Activated naive CD8-positive, alpha-beta T cell treated with anti-CD3 and anti-CD28 coated beads, Interleukin-2, amount 10 ng/mL, durations not matched to agents 7 days and 5 days (primary cell): ENCODE data around the gene MED29. TPM values are rescaled to one million over a fixed set of nuclear protein-coding genes. Genes with fewer than 3 reads are reported as not detected.
"Not testable (repeated sequence)": the region's sequence is repeated elsewhere in the genome, so short reads cannot be mapped to it uniquely, and the experiment has no call there.

Experiments
- ATAC-seq: fragments of 150-1000 bp; cut with Tn5 transposase; one replicate; pipeline ENCODE4 v1.10.0; 2021; ENCODE audit warnings: low read depth, moderate library complexity
- POLR2A ChIA-PET: fragments of 350-600 bp; sonication (Branson Sonifier 250); formaldehyde crosslinking; loops from one replicate; lab custom pipeline; 2021; ENCODE audit warnings: antibody characterized with exemption; lab: Charles Lee
- DNase-seq: peaks from one replicate; pipeline ENCODE4 v3.0.0; 2021
- H3K27ac Mint-ChIP-seq: one replicate; pipeline ENCODE4 v1.8.0; 2022; ENCODE audit warnings: mild to moderate bottlenecking, mixed read lengths
- H3K27me3 Mint-ChIP-seq: one replicate; pipeline ENCODE4 v1.8.0; 2022; ENCODE audit warnings: mild to moderate bottlenecking, moderate library complexity, mixed read lengths
- H3K36me3 Mint-ChIP-seq: one replicate; pipeline ENCODE4 v1.8.0; 2021; ENCODE audit warnings: mild to moderate bottlenecking, mixed read lengths
- H3K4me1 Mint-ChIP-seq: one replicate; pipeline ENCODE4 v1.8.0; 2021; ENCODE audit warnings: mixed read lengths
- H3K4me3 Mint-ChIP-seq: one replicate; pipeline ENCODE4 v1.8.0; 2022; ENCODE audit warnings: mild to moderate bottlenecking, moderate library complexity, mixed read lengths
- H3K9me3 Mint-ChIP-seq: one replicate; pipeline ENCODE4 v1.8.0; 2021; ENCODE audit warnings: mixed read lengths
- total RNA-seq, 2 experiments: library from RNA; stranded (reverse); gene quantifications; one replicate each; pipeline ENCODE4 v1.2.3, GENCODE V29; 2021

The MED29 gene
- total RNA-seq, 2 experiments from 2014 or later: 39.0 to 40.7 TPM

GRCh38 chr19:39379366-39379765 lies 11.8 kb upstream of the MED29 start:
- H3K4me1 Mint-ChIP-seq, POLR2A ChIA-PET, H3K36me3 Mint-ChIP-seq, ATAC-seq, DNase-seq, H3K4me3 Mint-ChIP-seq, H3K27me3 Mint-ChIP-seq, H3K27ac Mint-ChIP-seq, H3K9me3 Mint-ChIP-seq: not testable (repeated sequence)

DNA sequence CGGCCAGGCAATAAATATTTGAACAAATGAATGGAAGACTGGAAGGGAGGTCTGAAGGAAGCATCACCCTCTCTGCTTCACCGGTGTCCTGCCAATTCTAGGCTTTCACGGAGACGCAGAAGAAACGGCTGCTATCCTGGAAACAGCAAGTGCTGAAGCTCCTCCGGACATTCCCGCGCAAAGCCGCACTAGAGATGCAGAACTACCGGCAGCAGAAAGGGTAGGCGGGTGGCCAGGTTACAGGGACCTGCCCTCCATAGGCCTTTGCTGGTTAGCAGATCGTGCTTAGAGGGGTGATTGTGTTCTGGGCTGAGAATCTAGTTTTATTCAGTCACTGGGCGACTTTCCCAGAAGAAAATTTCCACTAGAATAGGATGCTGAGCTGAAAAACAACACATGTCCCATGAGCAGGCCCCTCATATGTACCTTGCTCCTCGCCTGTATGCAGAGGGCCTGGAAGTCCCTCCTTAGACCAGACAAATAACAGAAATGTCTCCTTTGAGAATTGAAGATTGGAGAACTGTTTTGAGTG lies 11.2 kb upstream of the MED29 start:
- no peak overlapping the region for H3K27ac Mint-ChIP-seq
- H3K36me3 Mint-ChIP-seq: peaks cover 7% of the 10 kb centered on the region
- no peak for ATAC-seq
- POLR2A ChIA-PET: no interaction called here
- H3K4me1 Mint-ChIP-seq: no peaks in the 10 kb centered on the region
- H3K9me3 Mint-ChIP-seq: no peaks in the 10 kb centered on the region
- no peak overlapping the region for H3K4me3 Mint-ChIP-seq
- no peaks in the 10 kb centered on the region for H3K27me3 Mint-ChIP-seq
- no peak for DNase-seq

- H3K36me3 Mint-ChIP-seq: peaks cover 7% of the 10 kb centered on the region
- ATAC-seq (no peak), DNase-seq (no peak)
- H3K9me3 Mint-ChIP-seq: no peaks in the 10 kb centered on the region
- POLR2A ChIA-PET: no interaction called here
- no peaks in the 10 kb centered on the region for H3K27me3 Mint-ChIP-seq
- H3K4me3 Mint-ChIP-seq: no peak overlapping the region
- no peaks in the 10 kb centered on the region for H3K4me1 Mint-ChIP-seq
- H3K27ac Mint-ChIP-seq: peak overlapping the region; percentile 38
These were observed 10.4 kb upstream of the MED29 start for GRCh38 chr19:39380521-39381502.

DNA sequence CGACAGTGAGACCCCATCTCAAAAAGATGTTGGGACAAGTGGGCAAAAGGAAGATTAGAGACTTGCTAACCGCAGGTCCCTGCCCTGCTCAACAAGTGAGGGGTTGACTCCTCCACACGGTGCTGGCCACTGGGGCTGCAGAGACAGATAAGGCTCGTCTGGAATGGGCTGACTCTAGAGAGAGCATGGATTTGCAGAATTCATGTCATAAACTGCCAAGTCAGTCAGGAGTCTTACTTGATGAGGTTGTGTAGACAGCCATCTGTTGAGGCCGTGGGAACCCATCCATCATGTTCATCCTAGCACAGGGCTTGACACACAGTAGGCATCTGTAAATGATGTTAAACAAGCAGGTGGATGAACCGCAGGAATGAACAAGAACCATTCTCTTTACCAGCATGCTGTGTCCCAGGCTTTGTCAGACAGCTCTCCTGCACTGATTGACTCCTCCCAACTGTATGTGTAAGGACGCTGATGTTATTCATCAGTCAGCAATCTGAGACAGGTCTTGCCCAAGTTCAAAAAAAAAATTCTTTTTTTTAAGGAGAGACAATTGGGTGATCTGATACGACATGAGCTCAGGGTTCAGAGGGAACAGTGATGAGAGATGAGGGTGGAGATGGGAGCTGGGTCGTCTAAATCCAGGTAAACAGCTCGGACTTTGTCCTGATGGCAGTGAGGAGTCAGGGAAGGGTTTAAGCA lies 9.1 kb upstream of the MED29 start:
- Mint-ChIP-seq H3K27me3 (no peaks in the 10 kb centered on the region), H3K4me1 (peaks cover 2% of the 10 kb centered on the region), H3K4me3 (no peak overlapping the region), H3K9me3 (no peaks in the 10 kb centered on the region), H3K27ac (no peak overlapping the region), H3K36me3 (peaks cover 5% of the 10 kb centered on the region)
- no peak for ATAC-seq
- DNase-seq: no peak
- POLR2A ChIA-PET: interaction anchor here (0.6 kb wide), 1 partner anchor 1278 kb away, joined by 3 read pairs; no protein-coding TSS in a partner anchor

DNA sequence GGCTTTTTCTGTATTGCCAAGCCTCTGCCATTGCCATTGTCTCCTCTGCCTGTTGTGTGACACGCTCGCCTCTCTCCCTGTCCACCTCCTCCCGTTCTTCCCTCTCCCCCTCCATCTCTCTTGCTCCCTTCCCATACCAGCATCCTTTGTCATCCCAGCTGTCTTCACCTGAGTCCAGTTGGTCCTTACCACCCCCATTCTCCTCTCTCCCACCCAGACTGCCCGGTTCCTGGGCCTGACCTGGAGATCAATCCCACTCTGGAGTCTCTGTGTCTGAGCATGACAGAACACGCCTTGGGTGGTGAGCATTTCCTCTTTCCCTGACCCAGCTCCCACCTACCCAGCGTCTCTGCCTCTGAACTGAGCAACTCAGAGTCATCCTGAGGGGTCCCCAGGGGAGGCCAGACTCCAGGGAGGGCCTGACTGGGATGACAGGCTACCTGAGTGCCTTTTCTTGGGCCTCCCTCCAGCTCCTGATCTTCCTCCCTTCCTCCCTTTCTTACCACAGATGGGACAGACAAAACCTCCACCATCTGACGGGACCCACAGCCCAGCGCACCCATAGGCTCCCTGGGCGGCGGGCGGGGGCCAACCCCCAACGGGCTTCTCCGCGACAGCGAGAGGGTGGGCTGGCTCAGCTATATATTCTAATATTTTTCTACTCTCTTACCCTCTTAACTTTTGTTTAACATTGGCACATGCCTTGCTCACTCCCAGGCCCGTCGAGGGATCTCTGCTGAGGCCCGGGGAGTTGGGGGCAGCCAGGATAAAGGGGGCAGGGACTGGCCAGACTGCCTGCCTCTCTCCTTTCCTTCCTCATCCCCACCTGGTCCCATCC lies 8.0 kb upstream of the MED29 start:
- H3K4me1 Mint-ChIP-seq: peaks cover 2% of the 10 kb centered on the region
- no peak overlapping the region for H3K4me3 Mint-ChIP-seq
- no peak for ATAC-seq
- H3K9me3 Mint-ChIP-seq: no peaks in the 10 kb centered on the region
- no peak for DNase-seq
- H3K36me3 Mint-ChIP-seq: peaks cover 6% of the 10 kb centered on the region
- no peaks in the 10 kb centered on the region for H3K27me3 Mint-ChIP-seq
- H3K27ac Mint-ChIP-seq: peak overlapping the region; percentile 28
- POLR2A ChIA-PET: no interaction called here

DNA sequence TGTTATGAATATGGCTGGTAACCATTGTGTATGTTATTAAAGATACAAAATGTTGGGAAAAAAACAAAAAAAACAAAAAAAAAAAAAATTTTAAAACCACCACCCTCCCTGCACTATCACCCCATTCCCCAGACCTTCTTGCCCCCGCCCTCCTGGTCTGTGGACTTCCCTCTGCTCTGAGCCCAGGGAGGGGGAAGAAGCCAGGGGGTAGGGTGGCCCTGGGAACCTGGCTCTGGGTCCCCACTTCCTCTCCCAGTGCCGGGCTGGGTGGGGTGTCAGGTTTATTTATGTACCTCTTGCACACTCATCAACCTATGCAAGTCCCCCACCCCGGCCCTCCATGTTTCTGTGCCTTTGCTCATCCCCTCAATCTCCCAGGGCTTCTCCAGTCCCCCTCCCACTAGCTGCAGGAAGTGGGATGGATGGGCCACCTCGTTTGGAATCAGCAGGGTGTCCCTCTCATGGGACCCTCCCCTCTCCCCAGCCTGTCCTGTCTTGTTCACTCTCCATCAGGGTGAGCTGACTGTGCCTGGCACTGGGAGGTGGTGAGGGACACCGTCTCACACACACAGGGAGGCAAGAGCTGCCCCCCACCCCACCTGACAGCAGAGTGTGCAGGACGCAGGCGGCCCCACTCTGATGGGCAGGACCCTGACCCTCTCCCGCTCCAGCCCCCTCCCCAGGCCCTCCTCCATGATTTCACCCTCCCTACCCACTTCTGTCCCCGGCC lies 6.2 kb upstream of the MED29 start:
- POLR2A ChIA-PET: interaction anchor here (0.7 kb wide), 1 partner anchor 311 kb away, joined by 4 read pairs; no protein-coding TSS in a partner anchor
- no peak for ATAC-seq
- Mint-ChIP-seq H3K9me3 (no peaks in the 10 kb centered on the region), H3K4me3 (no peak overlapping the region), H3K27me3 (no peaks in the 10 kb centered on the region), H3K36me3 (peaks cover 9% of the 10 kb centered on the region), H3K27ac (peak overlapping the region; percentile 31), H3K4me1 (peaks cover 12% of the 10 kb centered on the region)
- no peak for DNase-seq

GRCh38 chr19:39385629-39386411 lies 5.4 kb upstream of the MED29 start:
- no peak overlapping the region for H3K4me3 Mint-ChIP-seq
- ATAC-seq (no peak), DNase-seq (no peak)
- no peak overlapping the region for H3K27ac Mint-ChIP-seq
- peaks cover 16% of the 10 kb centered on the region for H3K4me1 Mint-ChIP-seq
- no peaks in the 10 kb centered on the region for H3K27me3 Mint-ChIP-seq
- H3K36me3 Mint-ChIP-seq: peaks cover 7% of the 10 kb centered on the region
- H3K9me3 Mint-ChIP-seq: no peaks in the 10 kb centered on the region
- POLR2A ChIA-PET: interaction anchor here (0.7 kb wide), 1 partner anchor 312 kb away, joined by 4 read pairs; no protein-coding TSS in a partner anchor

- H3K36me3 Mint-ChIP-seq: peaks cover 8% of the 10 kb centered on the region
- H3K4me3 Mint-ChIP-seq: no peak overlapping the region
- H3K4me1 Mint-ChIP-seq: peaks cover 16% of the 10 kb centered on the region
- DNase-seq: no peak
- H3K27ac Mint-ChIP-seq: no peak overlapping the region
- POLR2A ChIA-PET: no interaction called here
- ATAC-seq: no peak
- no peaks in the 10 kb centered on the region for H3K27me3 Mint-ChIP-seq
- H3K9me3 Mint-ChIP-seq: no peaks in the 10 kb centered on the region
These were observed 4.6 kb upstream of the MED29 start for GRCh38 chr19:39386557-39386956.

DNA sequence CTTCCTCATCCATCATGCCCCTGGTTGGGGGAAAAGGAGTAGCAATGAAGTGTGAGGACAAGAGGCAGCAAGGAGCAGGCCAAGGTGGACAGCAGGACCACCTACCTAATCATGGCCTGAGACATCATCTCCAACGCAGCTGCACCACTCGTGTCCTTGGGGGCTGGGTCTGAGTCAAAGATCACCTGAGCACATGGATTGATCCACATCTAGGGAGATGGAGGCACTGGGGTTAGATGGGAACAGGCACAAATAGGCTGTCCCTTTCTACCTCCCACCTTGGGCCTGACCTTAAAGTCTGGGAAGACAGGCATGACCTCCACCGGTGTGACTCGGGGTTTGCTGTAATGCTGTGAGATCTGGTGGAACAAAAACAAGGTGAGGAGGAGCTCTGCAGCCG lies 2.5 kb upstream of the MED29 start:
- Mint-ChIP-seq H3K27me3 (no peaks in the 10 kb centered on the region), H3K36me3 (peaks cover 12% of the 10 kb centered on the region), H3K4me3 (no peak overlapping the region), H3K4me1 (peaks cover 24% of the 10 kb centered on the region), H3K9me3 (no peaks in the 10 kb centered on the region), H3K27ac (no peak overlapping the region)
- POLR2A ChIA-PET: interaction anchor here (2.1 kb wide), 1 partner anchor 53 kb away, joined by 9 read pairs; the partner anchor contains the start of gene GMFG
- ATAC-seq: no peak
- DNase-seq: no peak

DNA sequence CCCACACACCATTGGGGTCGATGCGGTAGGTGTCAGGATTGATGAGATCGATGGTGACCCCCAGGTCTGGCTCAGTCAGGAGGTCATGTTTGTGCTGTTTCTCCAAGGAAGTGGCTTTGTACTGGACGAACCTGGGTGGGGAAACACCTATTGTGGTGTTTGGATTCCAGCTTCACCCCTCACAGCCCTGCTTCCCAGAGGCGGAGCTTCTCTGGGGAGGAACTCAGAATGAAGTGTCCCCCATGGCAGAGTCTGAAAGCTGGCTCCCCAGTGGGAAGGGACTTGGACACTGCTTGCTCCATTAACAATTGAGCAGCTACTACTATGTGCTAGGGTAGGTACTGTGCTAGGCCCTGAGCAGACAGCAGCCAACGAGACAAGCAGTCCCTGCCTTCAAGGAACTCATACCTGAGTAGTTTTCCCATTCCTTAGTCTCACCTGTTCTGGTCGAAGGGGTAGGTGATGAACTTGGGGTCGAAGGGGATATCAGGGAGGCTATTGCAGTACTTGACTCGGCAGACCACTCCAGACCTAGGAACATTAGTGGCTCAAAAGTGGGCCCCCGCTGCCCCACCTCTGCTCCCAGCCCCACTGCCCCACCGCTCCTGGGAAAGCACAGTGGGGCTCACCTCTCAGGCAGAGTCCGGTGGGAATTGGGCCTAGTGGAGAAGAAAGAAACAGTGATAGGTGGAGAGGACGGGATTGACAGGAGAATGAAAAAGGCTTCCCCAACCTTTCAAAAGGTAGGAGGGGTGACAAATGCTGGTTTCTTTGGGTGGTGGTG lies 1.4 kb upstream of the MED29 start:
- Mint-ChIP-seq H3K27me3 (no peaks in the 10 kb centered on the region), H3K4me3 (peak overlapping the region; percentile 96)
- POLR2A ChIA-PET: interaction anchor here (2.1 to 2.6 kb wide), 2 partner anchors 46 to 54 kb away, joined by 9 to 39 read pairs; partner anchors contain the start of genes GMFG and RPS16

DNA sequence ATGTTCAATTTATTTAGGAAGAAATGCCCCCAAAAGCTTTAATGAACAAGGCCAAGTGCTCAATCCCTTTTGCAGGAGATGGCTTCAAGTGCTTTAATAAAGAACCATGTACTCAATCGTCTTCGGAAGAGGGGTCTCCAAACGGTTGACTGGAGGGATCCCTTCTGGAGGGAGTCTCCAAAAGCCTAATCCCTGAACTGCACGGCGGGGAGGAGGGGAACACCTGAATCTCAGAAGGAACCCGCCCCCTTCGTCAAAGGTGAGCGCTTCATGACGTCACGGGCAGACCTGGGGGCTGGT lies 777 bp upstream of the MED29 start:
- peaks cover 20% of the 10 kb centered on the region for H3K36me3 Mint-ChIP-seq
- POLR2A ChIA-PET: interaction anchor here (1.0 to 2.6 kb wide), 10 partner anchors 11 to 90 kb away, joined by 4 to 39 read pairs (median 14); partner anchors contain the start of genes GMFG, PLEKHG2, RPS16 and SAMD4B

More for the DNA sequence above, 1.4 kb upstream of the MED29 start:
- no peaks in the 10 kb centered on the region for H3K9me3 Mint-ChIP-seq
- H3K36me3 Mint-ChIP-seq: peaks cover 17% of the 10 kb centered on the region
- no peak for DNase-seq
- H3K4me1 Mint-ChIP-seq: peaks cover 25% of the 10 kb centered on the region
- H3K27ac Mint-ChIP-seq: peak overlapping the region; percentile 99
- no peak for ATAC-seq

More for the DNA sequence above, 777 bp upstream of the MED29 start:
- Mint-ChIP-seq H3K27me3 (no peaks in the 10 kb centered on the region), H3K9me3 (no peaks in the 10 kb centered on the region), H3K4me3 (peak overlapping the region; percentile 96), H3K4me1 (peaks cover 25% of the 10 kb centered on the region), H3K27ac (peak overlapping the region; percentile 99)
- ATAC-seq (no peak), DNase-seq (no peak)
